NCI-H2029 treated with DMSO at 0.1 percent for 48 hours (cell line): ENCODE data around the gene VAV2.

Experiments
- DNase-seq: peaks from one replicate; lab custom pipeline; 2025; lab: John Stamatoyannopoulos, UW

The VAV2 gene

DNA sequence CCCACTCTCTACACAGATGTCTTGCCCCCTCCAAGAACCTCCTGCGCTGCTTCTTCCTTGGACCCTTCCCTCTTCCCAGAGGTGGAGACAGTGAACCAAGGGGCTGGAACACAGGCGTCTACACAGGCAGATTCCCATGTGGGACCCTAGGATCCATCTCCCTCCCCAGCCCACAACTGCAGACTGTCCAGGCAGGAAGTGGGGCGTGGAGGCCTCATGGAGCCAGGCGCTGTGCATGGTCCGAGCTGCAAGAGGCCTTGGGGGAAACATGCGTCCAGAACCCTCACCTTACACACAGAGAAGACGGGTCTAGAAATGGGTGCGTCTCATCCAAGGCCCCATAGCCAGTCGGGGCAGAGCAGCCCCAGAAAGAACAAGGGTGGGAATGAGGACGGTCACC lies 117.5 kb downstream of the VAV2 start:
- no peak for DNase-seq

- no peak for DNase-seq
These were observed 118.0 kb downstream of the VAV2 start for GRCh38 chr9:133874060-133874657.

DNA sequence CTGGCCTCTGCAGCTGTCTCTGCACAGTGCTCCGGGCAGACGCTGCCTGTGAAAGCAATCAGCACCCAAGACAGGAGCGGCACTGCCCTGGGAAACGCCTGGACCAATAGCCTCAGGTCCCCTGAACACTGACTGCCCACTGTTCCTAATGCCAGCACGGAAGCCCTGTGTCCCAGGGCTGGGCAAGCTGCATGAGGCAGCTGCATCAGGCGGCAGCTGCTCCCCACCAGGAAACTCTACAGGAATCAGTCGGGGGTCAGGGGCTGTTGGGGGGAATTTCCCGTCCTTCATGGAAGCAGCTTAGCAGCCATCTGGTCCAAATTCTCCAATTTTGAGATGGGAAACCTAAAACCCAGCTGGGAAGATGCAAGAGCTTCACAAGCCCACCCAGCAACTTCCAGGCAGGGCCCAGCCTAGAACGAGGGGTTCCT lies 118.6 kb downstream of the VAV2 start:
- no peak for DNase-seq

DNA sequence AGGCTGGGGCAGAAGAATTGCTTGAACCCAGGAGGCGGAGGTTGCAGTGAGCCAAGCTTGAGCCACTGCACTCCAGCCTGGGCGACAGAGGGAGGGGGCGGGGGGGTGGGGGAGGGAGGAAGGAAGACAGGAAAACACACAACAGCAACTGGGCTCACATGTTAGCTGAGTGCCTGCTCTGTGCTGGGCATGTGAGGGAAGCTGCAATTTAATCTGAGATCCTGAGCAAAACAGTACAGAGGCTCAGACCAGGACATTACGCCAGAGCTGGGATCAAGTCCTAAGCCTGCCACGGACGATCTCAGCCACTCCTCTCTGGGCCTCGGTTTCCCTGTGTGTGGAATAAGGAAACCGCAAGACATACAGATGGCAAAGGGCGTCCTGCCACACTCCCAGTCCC lies 119.1 kb downstream of the VAV2 start:
- no peak for DNase-seq

GRCh38 chr9:133870598-133871595 lies 121.2 kb downstream of the VAV2 start:
- no peak for DNase-seq

GRCh38 chr9:133869674-133870405 lies 122.3 kb downstream of the VAV2 start:
- no peak for DNase-seq

GRCh38 chr9:133868203-133868602 lies 123.9 kb downstream of the VAV2 start:
- DNase-seq: no peak

- no peak for DNase-seq
These were observed 125.2 kb downstream of the VAV2 start for GRCh38 chr9:133866946-133867345.

DNA sequence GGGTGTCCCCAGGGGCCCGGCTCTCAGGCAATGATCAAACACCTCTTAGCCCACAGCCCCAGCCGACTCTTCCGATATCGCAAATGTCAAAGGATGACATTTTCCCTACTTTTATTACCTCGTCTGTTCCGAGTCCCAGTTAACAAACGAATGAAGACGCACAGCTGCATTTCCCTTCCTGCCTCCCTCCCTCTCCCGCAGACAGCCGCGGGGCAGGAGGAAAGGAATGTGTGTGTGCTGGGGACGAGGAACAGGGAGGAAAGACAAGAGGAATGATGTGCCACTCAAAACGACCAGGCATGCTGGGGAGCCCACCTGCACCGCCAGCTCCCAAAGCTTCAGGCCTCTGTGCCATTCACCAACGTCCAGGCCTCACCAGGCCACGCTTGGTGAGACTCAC lies 128.1 kb downstream of the VAV2 start:
- DNase-seq: no peak

GRCh38 chr9:133863257-133863592 lies 128.9 kb downstream of the VAV2 start:
- DNase-seq: no peak

DNA sequence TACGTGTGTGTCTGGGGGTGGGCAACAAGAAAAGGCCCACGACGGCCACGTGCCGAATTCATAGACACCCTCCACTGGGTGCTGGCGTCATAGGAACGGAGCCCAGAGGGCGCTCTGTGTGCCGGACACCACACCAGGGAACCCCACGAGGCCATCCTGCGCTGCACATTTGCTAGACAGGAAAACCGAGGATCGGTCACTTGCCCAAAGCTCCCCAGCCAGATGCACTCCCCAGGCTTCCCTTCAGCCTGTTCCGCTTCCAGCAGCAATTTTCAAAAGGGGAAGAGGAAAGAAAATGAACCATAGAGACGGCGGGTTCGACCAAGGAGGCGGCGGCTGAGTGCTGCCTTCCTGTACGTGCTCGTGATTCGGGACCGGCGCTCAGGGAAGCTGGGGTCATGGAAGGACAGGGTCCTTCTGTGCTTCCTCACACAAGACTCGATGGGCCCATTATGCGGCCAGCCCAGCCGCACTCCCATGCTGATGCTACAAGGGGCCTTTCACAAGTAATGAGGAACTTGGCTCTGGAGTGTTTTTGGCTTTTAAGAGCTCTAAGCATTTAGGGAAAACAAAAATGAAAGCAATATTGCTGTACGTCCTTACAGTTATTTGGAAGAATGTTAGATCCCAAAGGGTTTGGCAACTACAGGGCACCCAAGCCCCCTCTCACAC lies 129.4 kb downstream of the VAV2 start:
- no peak for DNase-seq

- DNase-seq: no peak
These were observed 130.4 kb downstream of the VAV2 start for GRCh38 chr9:133861692-133862091.

GRCh38 chr9:133861086-133861485 lies 131.0 kb downstream of the VAV2 start:
- DNase-seq: no peak

- no peak for DNase-seq
These were observed 133.4 kb downstream of the VAV2 start for GRCh38 chr9:133858771-133859170.

GRCh38 chr9:133857639-133858038 lies 134.5 kb downstream of the VAV2 start:
- no peak for DNase-seq

GRCh38 chr9:133856798-133857197 lies 135.3 kb downstream of the VAV2 start:
- no peak for DNase-seq

DNA sequence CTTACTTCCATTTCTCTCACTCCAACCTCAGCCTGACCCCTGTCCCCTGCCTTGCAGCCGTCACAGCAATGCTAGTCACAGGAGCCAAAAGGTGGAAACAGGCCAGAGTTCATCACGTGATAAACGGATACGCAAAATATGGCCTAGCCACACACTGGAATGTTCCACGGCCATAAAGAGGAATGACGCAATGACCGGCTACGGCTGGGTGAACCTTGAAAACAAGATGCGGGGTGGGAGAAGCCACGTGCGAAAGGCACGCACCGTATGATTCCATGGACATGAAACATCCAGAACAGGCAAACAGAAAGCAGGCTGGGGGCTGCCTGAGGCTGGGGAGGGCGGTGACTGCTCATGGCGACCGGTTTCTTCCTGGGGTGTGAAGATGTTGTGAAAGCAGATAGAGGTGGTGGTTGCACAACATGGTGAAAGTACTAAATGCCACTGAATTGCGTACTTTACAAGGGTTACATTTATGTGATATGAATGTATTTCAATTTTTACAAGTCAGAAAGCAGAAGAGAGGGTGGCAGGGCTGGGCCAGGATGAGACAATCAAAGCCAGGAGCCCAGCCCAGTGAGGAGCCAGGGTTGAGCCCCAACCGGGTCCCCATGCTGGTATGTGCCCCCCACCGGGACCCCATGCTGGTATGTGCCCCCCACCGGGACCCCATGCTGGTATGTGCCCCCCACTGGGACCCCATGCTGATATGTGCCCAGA lies 136.2 kb downstream of the VAV2 start:
- DNase-seq: no peak

DNA sequence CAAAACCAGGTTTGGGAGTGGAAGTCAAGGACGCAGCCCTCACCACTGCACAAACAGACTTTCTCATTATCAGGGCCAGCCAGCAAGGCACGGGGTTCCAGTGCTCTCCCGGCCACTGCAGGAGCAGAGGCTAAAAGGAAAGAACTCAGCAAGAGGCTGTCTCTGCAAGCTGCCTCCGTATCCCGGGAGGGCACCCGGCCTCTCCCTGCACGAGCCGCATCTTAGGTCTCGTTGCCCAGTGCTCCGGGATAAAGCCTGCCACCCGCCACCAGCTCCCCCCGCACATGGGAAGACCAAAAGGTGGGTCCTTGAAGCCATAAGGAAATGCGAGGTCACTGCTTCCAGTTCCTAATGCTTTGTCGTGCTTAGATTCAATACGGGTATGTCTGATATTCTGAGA lies 136.8 kb downstream of the VAV2 start:
- DNase-seq: no peak

DNA sequence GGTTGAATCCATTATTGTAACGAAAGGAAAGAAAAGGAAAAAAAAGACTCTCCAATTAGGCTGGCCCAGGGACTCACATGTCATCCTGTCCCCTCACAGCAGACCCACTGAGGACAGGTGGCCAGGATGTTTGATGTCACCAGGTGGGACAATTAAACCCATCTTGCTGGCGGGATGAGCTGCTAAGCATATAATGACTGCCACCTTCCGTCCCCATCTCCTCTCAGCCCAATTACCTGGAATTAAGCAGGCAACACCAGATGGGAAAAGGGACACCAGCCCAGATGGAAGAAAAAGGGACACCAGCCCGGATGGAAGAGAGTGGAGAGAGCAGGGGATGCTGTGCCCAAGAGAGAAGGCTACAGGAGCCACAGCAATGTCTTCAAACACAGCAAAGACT lies 137.4 kb downstream of the VAV2 start:
- no peak for DNase-seq

- DNase-seq: no peak
These were observed 138.1 kb downstream of the VAV2 start for GRCh38 chr9:133854048-133854447.

- DNase-seq: no peak
These were observed 138.8 kb downstream of the VAV2 start for GRCh38 chr9:133853331-133853730.

DNA sequence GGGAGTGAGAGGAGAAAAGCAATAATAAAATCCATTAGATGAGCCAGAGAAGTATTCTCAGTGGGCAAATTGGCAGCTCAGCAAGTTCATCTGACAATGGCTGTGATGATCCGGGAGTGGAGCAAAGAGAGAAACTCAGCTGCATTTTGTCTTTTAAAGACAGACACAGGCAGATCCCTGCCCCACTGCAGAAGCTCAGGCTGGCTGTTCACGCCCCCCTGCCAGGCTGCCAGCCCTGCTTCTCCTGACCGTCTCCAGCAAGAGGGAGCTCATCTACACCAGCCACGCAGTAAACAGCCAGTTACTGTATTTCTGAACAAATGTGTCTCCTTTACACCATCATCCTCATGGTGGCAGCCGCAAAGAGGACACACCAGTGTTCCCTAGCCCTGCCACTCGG lies 139.7 kb downstream of the VAV2 start:
- no peak for DNase-seq
